Transverse colon (tissue), 4 donors: ENCODE data around the gene TMEM52. TPM values are rescaled to one million over a fixed set of nuclear protein-coding genes. Genes with fewer than 3 reads are reported as not detected.

Source experiments
- DNase-seq: peaks from one replicate; pipeline ENCODE4 v3.0.0-alpha.2; 2019
- H3K27ac ChIP-seq, 4 donors: fragments of 200-600 bp; sonication (generic); 2 replicates each; pipeline ENCODE4 v1.5.1; 2016 to 2018; ENCODE audit warnings: inconsistent platforms in 4 of 4
- H3K27me3 ChIP-seq: fragments of 200-600 bp; sonication (generic); 2 replicates; pipeline ENCODE4 v1.5.1; 2017; ENCODE audit warnings: inconsistent platforms
- H3K36me3 ChIP-seq, 4 donors: fragments of 200-600 bp; sonication (generic); 2 replicates each; pipeline ENCODE4 v1.5.1; 2017 to 2019; ENCODE audit warnings: inconsistent platforms in 4 of 4
- H3K4me1 ChIP-seq, 4 donors: fragments of 200-600 bp; sonication (generic); 2 replicates each; pipeline ENCODE4 v1.5.1; 2017 to 2020; ENCODE audit warnings: inconsistent platforms in 4 of 4
- H3K4me3 ChIP-seq, 4 donors: fragments of 200-600 bp; sonication (generic); 1 replicate in 1 of 4; 2 replicates in 3 of 4; pipeline versions ENCODE4 v1.5.1 to v1.6.1; 2017 to 2019; ENCODE audit warnings: inconsistent platforms in 4 of 4
- H3K9me3 ChIP-seq, 2 donors: fragments of 200-600 bp; sonication (generic); 2 replicates each; pipeline ENCODE4 v1.5.1; 2017 to 2019; ENCODE audit warnings: inconsistent platforms in 2 of 2
- CTCF ChIP-seq, 5 experiments: fragments of 200-600 bp in 3 of 5; fragments of 450-650 bp in 2 of 5; sonication (generic) in 3 of 5; IDR thresholded peaks; 1 replicate in 2 of 5; 2 replicates in 3 of 5; pipeline ENCODE4 v1.5.1; 2016 to 2017; ENCODE audit warnings: antibody characterized with exemption in 5 of 5, inconsistent platforms in 3 of 5, mild to moderate bottlenecking in 2 of 5, moderate library complexity in 1 of 5
- EP300 ChIP-seq: sonication (generic); formaldehyde crosslinking; IDR thresholded peaks from one replicate; pipeline ENCODE4 v1.6.1; 2017; ENCODE audit warnings: antibody characterized with exemption, low read depth
- POLR2A ChIP-seq: fragments of 450-650 bp; IDR thresholded peaks from one replicate; pipeline ENCODE4 v1.6.1; 2016; ENCODE audit warnings: antibody characterized with exemption, mild to moderate bottlenecking, moderate library complexity
- POLR2AphosphoS5 ChIP-seq, 3 donors: sonication (generic); formaldehyde crosslinking; IDR thresholded peaks; one replicate each; pipeline ENCODE4 v1.6.1; 2016; ENCODE audit warnings: antibody characterized with exemption in 3 of 3
- WGBS, 2 donors: methylation state at CpG; one replicate each; pipeline ENCODE4 v1.1.5; 2018; ENCODE audit warnings: low coverage in 1 of 2; 5-methylcytosine and 5-hydroxymethylcytosine counted together
- in situ Hi-C, 4 donors: fragments of 200-750 bp; cut with MboI; loops; one replicate each; pipeline versions ENCODE4 v1.15.0 to v1.15.1; 2017; ENCODE audit warnings: low sequenced_read_pairs in 3 of 4, low pct_ligation_motif_present in 1 of 4, low pct_unique_long_range_greater_than_20kb in 1 of 4
- intact Hi-C: fragments of 100-400 bp; cut with DNase I; formaldehyde crosslinking; loops from one replicate; pipeline ENCODE4 v1.15.1; 2023; ENCODE audit warnings: low total_unique reads
- total RNA-seq, 4 donors: library from RNA; depleted of rRNA; stranded (reverse); fragments of >200 nt; gene quantifications; one replicate each; pipeline ENCODE4 v1.1.0, GENCODE V29; 2016

TMEM52 gene
- total RNA-seq, 4 donors from 2014 or later = 5.2 to 9.5 (median 5.3) TPM; not detected in 1

- TF ChIP-seq POLR2A = no peak
- no peak for TF ChIP-seq CTCF (IDR thresholded peaks at IDR 0.05)
- no peak for TF ChIP-seq POLR2AphosphoS5 (IDR thresholded peaks at IDR 0.05)
- no peak for TF ChIP-seq EP300
- H3K27me3 ChIP-seq = no peaks in the 10 kb centered on the region
- intact Hi-C loops (no loop called here), in situ Hi-C loops (no loop called here)
- WGBS, 2 donors = 90% methylated on average over 21 of the region's 22 CpGs; no CpG with 5 or more reads in 1 of the 2 donors
- H3K9me3 ChIP-seq = no peaks in the 10 kb centered on the region
- H3K4me3 ChIP-seq = no peak overlapping the region
- H3K27ac ChIP-seq = no peak overlapping the region
- DNase-seq = peak; percentile 16
- no peaks in the 10 kb centered on the region for H3K36me3 ChIP-seq
- peaks cover 10 to 29% (median 22%) of the 10 kb centered on the region in 4 donors for H3K4me1 ChIP-seq
Observed at GRCh38 chr1:1910651-1911331, 8.3 kb downstream of the TMEM52 start.

GRCh38 chr1:1910033-1910465 lies 9.0 kb downstream of the TMEM52 start:
- Histone ChIP-seq H3K27ac (peak overlapping the region; percentile 90 to 94 (median 92)), H3K9me3 (no peaks in the 10 kb centered on the region), H3K4me3 (peak overlapping the region in 3 of 4 donors; percentile 31 to 84 (median 61)), H3K4me1 (peaks cover 10 to 25% (median 20%) of the 10 kb centered on the region in 4 donors), H3K27me3 (no peaks in the 10 kb centered on the region), H3K36me3 (no peaks in the 10 kb centered on the region)
- WGBS, 2 donors = 73 to 75% methylated on average over 6 of the region's 6 CpGs
- intact Hi-C loops = no loop called here
- no peak for TF ChIP-seq CTCF (IDR thresholded peaks at IDR 0.05)
- no peak for TF ChIP-seq POLR2AphosphoS5 (IDR thresholded peaks at IDR 0.05)
- TF ChIP-seq POLR2A = no peak
- TF ChIP-seq EP300 = no peak
- in situ Hi-C loops = no loop called here
- peak; percentile 23 for DNase-seq

- H3K27ac ChIP-seq = peak overlapping the region; percentile 90 to 94 (median 92)
- no peak for TF ChIP-seq EP300
- TF ChIP-seq POLR2A = no peak
- no peak for TF ChIP-seq CTCF (IDR thresholded peaks at IDR 0.05)
- no peak for TF ChIP-seq POLR2AphosphoS5 (IDR thresholded peaks at IDR 0.05)
- no peaks in the 10 kb centered on the region for H3K36me3 ChIP-seq
- intact Hi-C loops (loop anchor here (5.0 kb wide), 1 partner anchor 126 kb away; no protein-coding TSS in a partner anchor), in situ Hi-C loops (loop anchor here in 2 of 4 donors (10.0 kb wide), 2 partner anchors 64 to 124 kb away; no protein-coding TSS in a partner anchor)
- no peaks in the 10 kb centered on the region for H3K27me3 ChIP-seq
- peak overlapping the region; percentile 45 to 84 (median 64) for H3K4me3 ChIP-seq
- no peaks in the 10 kb centered on the region for H3K9me3 ChIP-seq
- DNase-seq = no peak
- peaks cover 10 to 25% (median 20%) of the 10 kb centered on the region in 4 donors for H3K4me1 ChIP-seq
- 2% methylated on average over 9 of the region's 21 CpGs; no CpG with 5 or more reads in 1 of the 2 donors for WGBS, 2 donors
Observed at GRCh38 chr1:1908506-1908791, 10.6 kb downstream of the TMEM52 start.

GRCh38 chr1:1907098-1907736 lies 11.9 kb downstream of the TMEM52 start:
- no peaks in the 10 kb centered on the region for H3K36me3 ChIP-seq
- H3K27ac ChIP-seq = peak overlapping the region in 2 of 4 donors; percentile 0 to 13
- no peaks in the 10 kb centered on the region for H3K27me3 ChIP-seq
- intact Hi-C loops (loop anchor here (5.0 kb wide), 1 partner anchor 125 kb away; no protein-coding TSS in a partner anchor), in situ Hi-C loops (loop anchor here in 2 of 4 donors (10.0 kb wide), 2 partner anchors 62 to 122 kb away; no protein-coding TSS in a partner anchor)
- H3K4me1 ChIP-seq = peaks cover 10 to 25% (median 20%) of the 10 kb centered on the region in 4 donors
- DNase-seq = peak; percentile 60
- TF ChIP-seq POLR2A (no peak), EP300 (no peak), CTCF (IDR thresholded peaks at IDR 0.05) (no peak), POLR2AphosphoS5 (IDR thresholded peaks at IDR 0.05) (no peak)
- H3K9me3 ChIP-seq = no peaks in the 10 kb centered on the region
- 64% methylated on average over 8 of the region's 8 CpGs; no CpG with 5 or more reads in 1 of the 2 donors for WGBS, 2 donors
- no peak overlapping the region for H3K4me3 ChIP-seq
